B cell (primary cell): Measurements from ENCODE around the gene FRS3. TPM values are rescaled to one million over a fixed set of nuclear protein-coding genes. Genes with fewer than 3 reads are reported as not detected.

Experiments
- ATAC-seq: fragments of 200-7000 bp; cut with Tn5 transposase; one replicate; pipeline ENCODE4 v1.10.0; 2021; ENCODE audit warnings: low read depth, mild to moderate bottlenecking, moderate number of reproducible peaks, moderate library complexity
- CTCF ChIA-PET: fragments of 350-600 bp; sonication (Branson Sonifier 250); formaldehyde crosslinking; loops from one replicate; lab custom pipeline; 2021; ENCODE audit warnings: antibody characterized with exemption, inconsistent platforms; lab: Charles Lee
- POLR2A ChIA-PET: fragments of 350-600 bp; sonication (Branson Sonifier 250); formaldehyde crosslinking; loops from one replicate; lab custom pipeline; 2021; ENCODE audit warnings: antibody characterized with exemption; lab: Charles Lee
- DNase-seq: peaks from one replicate; pipeline ENCODE4 v3.0.0; 2013
- H2AFZ ChIP-seq: 2 replicates; pipeline ENCODE4 v1.6.1; 2012; ENCODE audit warnings: mild to moderate bottlenecking, low read depth, low read length; ENCODE audit not compliant: insufficient read depth, poor library complexity, severe bottlenecking
- H3K27ac ChIP-seq, 2 donors: 1 replicate in 1 of 2; 2 replicates in 1 of 2; pipeline ENCODE4 v1.5.1; 2012 to 2013; ENCODE audit warnings: low read length in 2 of 2, mild to moderate bottlenecking in 2 of 2, moderate library complexity in 1 of 2
- H3K27me3 ChIP-seq, 4 experiments: fragments of 200-600 bp in 1 of 4; sonication (generic) in 1 of 4; replicated peaks in 1 of 4; 1 replicate in 2 of 4; 2 replicates in 2 of 4; pipeline versions ENCODE4 v1.6.1 to v1.7.0; 2013 to 2016; ENCODE audit warnings: low read length in 3 of 4, mild to moderate bottlenecking in 2 of 4, mixed read lengths in 1 of 4, moderate library complexity in 1 of 4; ENCODE audit not compliant: insufficient read depth in 4 of 4, control insufficient read depth in 3 of 4; ENCODE audit errors: control extremely low read depth in 1 of 4
- H3K36me3 ChIP-seq, 2 experiments: replicated peaks in 1 of 2; 1 replicate in 1 of 2; 2 replicates in 1 of 2; pipeline versions ENCODE4 v1.6.1 to v1.7.1; 2013; ENCODE audit warnings: low read length in 1 of 2; ENCODE audit not compliant: insufficient read depth in 2 of 2, control insufficient read depth in 1 of 2; ENCODE audit errors: control extremely low read depth in 1 of 2, extremely low read depth in 1 of 2
- H3K4me1 ChIP-seq, 2 donors: fragments of 200-600 bp in 1 of 2; sonication (generic) in 1 of 2; 1 replicate in 1 of 2; 2 replicates in 1 of 2; pipeline versions ENCODE4 v1.5.1 to v1.6.1; 2013 to 2017; ENCODE audit warnings: low read length in 2 of 2; ENCODE audit not compliant: control insufficient read depth in 2 of 2, insufficient read depth in 2 of 2
- H3K4me2 ChIP-seq: replicated peaks from 2 replicates; pipeline ENCODE3; 2012; ENCODE audit warnings: mild to moderate bottlenecking, low read depth, low read length; ENCODE audit not compliant: poor library complexity, severe bottlenecking
- H3K4me3 ChIP-seq, 5 experiments: fragments of 200-600 bp in 1 of 5; sonication (generic) in 1 of 5; 1 replicate in 3 of 5; 2 replicates in 2 of 5; pipeline versions ENCODE4 v1.5.1 to v1.7.0; 2011 to 2016; ENCODE audit warnings: low read length in 4 of 5, mild to moderate bottlenecking in 4 of 5, low read depth in 2 of 5, control low read depth in 1 of 5, moderate library complexity in 1 of 5; ENCODE audit not compliant: insufficient read depth in 1 of 5; ENCODE audit errors: control extremely low read depth in 1 of 5, extremely low read depth in 1 of 5
- H3K79me2 ChIP-seq: fragments of 200-600 bp; sonication (generic); one replicate; pipeline ENCODE4 v1.6.0; 2016; ENCODE audit warnings: low read length; ENCODE audit not compliant: control insufficient read depth, insufficient read depth
- H3K9ac ChIP-seq: fragments of 200-600 bp; sonication (generic); 2 replicates; pipeline ENCODE4 v1.6.1; 2017; ENCODE audit warnings: mild to moderate bottlenecking, low read length, moderate library complexity
- H3K9me3 ChIP-seq, 3 donors: one replicate each; pipeline versions ENCODE4 v1.6.1 to v1.7.1; 2013; ENCODE audit warnings: low read length in 2 of 3; ENCODE audit not compliant: control insufficient read depth in 2 of 3, insufficient read depth in 1 of 3; ENCODE audit errors: control extremely low read depth in 1 of 3
- H4K20me1 ChIP-seq: 2 replicates; pipeline ENCODE4 v1.6.0; 2012; ENCODE audit warnings: mild to moderate bottlenecking, low read length; ENCODE audit not compliant: insufficient read depth, control insufficient read depth, poor library complexity, severe bottlenecking
- H3K27ac Mint-ChIP-seq: one replicate; pipeline ENCODE4 v1.8.0; 2021; ENCODE audit warnings: mixed read lengths
- H3K27me3 Mint-ChIP-seq: one replicate; pipeline ENCODE4 v1.8.0; 2021; ENCODE audit warnings: mixed read lengths
- H3K4me1 Mint-ChIP-seq: one replicate; pipeline ENCODE4 v1.8.0; 2021; ENCODE audit warnings: mixed read lengths
- H3K4me3 Mint-ChIP-seq: one replicate; pipeline ENCODE4 v1.8.0; 2021; ENCODE audit warnings: mixed read lengths
- H3K9me3 Mint-ChIP-seq: one replicate; pipeline ENCODE4 v1.8.0; 2022; ENCODE audit warnings: mixed read lengths; ENCODE audit not compliant: insufficient read depth
- EZH2 ChIP-seq: IDR thresholded peaks from 2 replicates; pipeline ENCODE4 v1.6.1; 2012; ENCODE audit warnings: borderline replicate concordance, low read depth, mild to moderate bottlenecking, moderate library complexity, low read length; ENCODE audit not compliant: insufficient read depth, poor library complexity, severe bottlenecking
- WGBS: methylation state at CpG from one replicate; pipeline ENCODE4 v1.1.5; 2013; ENCODE audit warnings: missing lambda C conversion rate; ENCODE audit not compliant: insufficient coverage; 5-methylcytosine and 5-hydroxymethylcytosine counted together
- intact Hi-C: fragments of 100-400 bp; cut with micrococcal nuclease; formaldehyde crosslinking; loops from one replicate; pipeline ENCODE4 v1.10.0; 2022
- polyA plus RNA-seq: library from polyadenylated mRNA; depleted of rRNA; stranded (reverse); fragments of >200 nt; gene quantifications from 2 replicates; pipeline ENCODE4 v1.2.3, GENCODE V29; 2012
- total RNA-seq, 2 donors: library from RNA; stranded (reverse); fragments of 120-200 nt in 1 of 2; gene quantifications; 1 replicate in 1 of 2; 2 replicates in 1 of 2; pipeline versions ENCODE4 v1.2.3 to v1.2.4, GENCODE V29; 2013 to 2022
- TF ChIP-seq, protein P1 (sequence below): fragments of 200-600 bp; IDR thresholded peaks from one replicate; pipeline ENCODE4 v1.8.0; 2022; ENCODE audit warnings: antibody characterized with exemption, mild to moderate bottlenecking

FRS3 gene
- total and polyA plus RNA-seq, 2 donors (not counting 1 experiment from before 2014, with no cell fraction given) = 9.8 to 12.0 TPM

DNA sequence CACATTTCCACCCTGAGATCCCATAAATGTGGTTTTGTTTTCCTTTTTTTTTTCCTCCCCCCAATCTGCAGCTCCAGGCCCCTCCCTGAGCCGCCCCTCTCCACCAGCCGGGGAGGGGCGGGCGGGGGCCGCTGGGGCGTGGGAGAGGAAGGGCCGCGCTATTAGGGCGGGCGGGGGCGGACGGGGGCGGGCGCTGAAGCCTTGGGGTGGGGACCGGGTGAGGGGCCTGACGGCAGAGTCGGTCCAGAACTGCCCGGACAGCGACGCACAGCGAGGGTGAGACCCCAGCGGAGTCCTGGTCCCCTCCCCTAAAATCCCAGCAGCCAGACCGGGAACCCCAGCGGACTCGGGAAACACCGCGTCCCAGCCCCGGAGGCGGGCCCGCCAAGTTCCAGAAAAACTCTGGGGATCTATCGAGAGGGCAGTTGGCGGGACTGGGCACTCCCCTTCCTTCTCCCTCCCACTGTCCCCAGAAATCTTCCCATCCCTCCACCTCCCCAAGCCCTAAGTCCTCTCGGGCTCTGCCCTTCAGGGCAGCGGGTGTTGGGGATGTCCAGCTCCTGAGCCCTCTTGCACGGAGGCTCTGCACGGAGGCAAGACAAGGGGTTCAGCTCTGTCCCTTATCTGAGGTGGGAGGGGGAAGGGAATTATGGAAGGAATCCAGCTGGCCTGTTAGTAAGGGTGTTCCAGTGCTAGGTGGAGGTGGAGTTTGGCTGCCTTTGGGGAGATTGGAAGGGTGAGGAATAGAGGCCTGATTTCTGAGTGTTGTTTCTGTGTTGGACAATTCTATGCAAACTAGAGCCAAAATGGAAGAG lies 1.1 kb upstream of the FRS3 start, which contains the start of gene PRICKLE4:
PRICKLE4 (plus strand) TSS at position 232 of the 815 bp plus-strand sequence. CDS start 2,692 bp downstream, outside the sequence.
- Histone ChIP-seq H3K79me2 (peaks cover 8% of the 10 kb centered on the region), H4K20me1 (no peaks in the 10 kb centered on the region), H3K9me3 (no peaks in the 10 kb centered on the region), H3K4me2 (peak within 1 kb of the TSS; percentile 90), H3K36me3 (peaks cover 0 to 10% of the 10 kb centered on the region in 2 experiments), H3K27me3 (no peaks in the 10 kb centered on the region), H3K4me1 (peaks cover 21 to 31% of the 10 kb centered on the region in 2 donors), H3K27ac (peak within 1 kb of the TSS in 1 of 2 donors; percentile 25), H3K4me3 (peak within 1 kb of the TSS; percentile 49 to 79 (median 67)), H3K9ac (peak within 1 kb of the TSS; percentile 74), H2AFZ (peak within 1 kb of the TSS; percentile 93)
- 4% methylated on average over 23 of the region's 36 CpGs for WGBS
- TF ChIP-seq, protein P1, sequence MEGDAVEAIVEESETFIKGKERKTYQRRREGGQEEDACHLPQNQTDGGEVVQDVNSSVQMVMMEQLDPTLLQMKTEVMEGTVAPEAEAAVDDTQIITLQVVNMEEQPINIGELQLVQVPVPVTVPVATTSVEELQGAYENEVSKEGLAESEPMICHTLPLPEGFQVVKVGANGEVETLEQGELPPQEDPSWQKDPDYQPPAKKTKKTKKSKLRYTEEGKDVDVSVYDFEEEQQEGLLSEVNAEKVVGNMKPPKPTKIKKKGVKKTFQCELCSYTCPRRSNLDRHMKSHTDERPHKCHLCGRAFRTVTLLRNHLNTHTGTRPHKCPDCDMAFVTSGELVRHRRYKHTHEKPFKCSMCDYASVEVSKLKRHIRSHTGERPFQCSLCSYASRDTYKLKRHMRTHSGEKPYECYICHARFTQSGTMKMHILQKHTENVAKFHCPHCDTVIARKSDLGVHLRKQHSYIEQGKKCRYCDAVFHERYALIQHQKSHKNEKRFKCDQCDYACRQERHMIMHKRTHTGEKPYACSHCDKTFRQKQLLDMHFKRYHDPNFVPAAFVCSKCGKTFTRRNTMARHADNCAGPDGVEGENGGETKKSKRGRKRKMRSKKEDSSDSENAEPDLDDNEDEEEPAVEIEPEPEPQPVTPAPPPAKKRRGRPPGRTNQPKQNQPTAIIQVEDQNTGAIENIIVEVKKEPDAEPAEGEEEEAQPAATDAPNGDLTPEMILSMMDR = no peak
- no peak for TF ChIP-seq EZH2
- Mint-ChIP-seq H3K4me3 (peak within 1 kb of the TSS; percentile 96), H3K9me3 (no peaks in the 10 kb centered on the region), H3K4me1 (peaks cover 33% of the 10 kb centered on the region), H3K27ac (peak within 1 kb of the TSS; percentile 77), H3K27me3 (no peaks in the 10 kb centered on the region)
- ChIA-PET POLR2A (no interaction called here), CTCF (interaction anchor here (1.3 to 10.0 kb wide), 5 partner anchors 140 to 447 kb away, joined by 3 to 198 read pairs (median 5); partner anchors contain the start of genes BYSL, MED20 and TAF8)
- ATAC-seq = peak; percentile 1
- intact Hi-C loops = loop anchor here (1.0 to 10.0 kb wide), 7 partner anchors 45 to 944 kb away; partner anchors contain the start of genes MRPS10, PRPH2, TAF8 and TFEB
- peak; percentile 38 for DNase-seq
